GM18858 (cell line): ENCODE results near the gene ZMYND10.

ENCODE experiments used
- ATAC-seq: cut with Tn5 transposase; IDR thresholded peaks from one replicate; pipeline ENCODE4 v1.9.1; 2021; ENCODE audit not compliant: unreplicated experiment

ZMYND10 gene

GRCh38 chr3:50292159-50293078 lies 53.1 kb downstream of the ZMYND10 start, which contains the start of gene IFRD2:
IFRD2 (minus strand) TSS chr3:50292429; CDS start chr3:50292274, 155 bp downstream.
- ATAC-seq: peak; percentile 87
